C4-2B (cell line): ENCODE measurements around the gene AK5.

Experiments used
- H3K27ac ChIP-seq: fragments of 450-650 bp; 2 replicates; pipeline ENCODE4 v1.5.1; 2017
- ZFX ChIP-seq: fragments of 450-650 bp; IDR thresholded peaks from 2 replicates; pipeline ENCODE4 v1.6.1; 2017
- TF ChIP-seq, protein P1 (sequence below): fragments of 450-650 bp; conservative IDR thresholded peaks from 2 replicates; pipeline ENCODE4 v1.5.1; 2017; ENCODE audit warnings: mild to moderate bottlenecking

The AK5 gene

GRCh38 chr1:77349275-77349674 is 67.5 kb downstream of the AK5 start:
- no peak overlapping the region for H3K27ac ChIP-seq
- TF ChIP-seq ZFX, result no peak
- TF ChIP-seq, protein P1, sequence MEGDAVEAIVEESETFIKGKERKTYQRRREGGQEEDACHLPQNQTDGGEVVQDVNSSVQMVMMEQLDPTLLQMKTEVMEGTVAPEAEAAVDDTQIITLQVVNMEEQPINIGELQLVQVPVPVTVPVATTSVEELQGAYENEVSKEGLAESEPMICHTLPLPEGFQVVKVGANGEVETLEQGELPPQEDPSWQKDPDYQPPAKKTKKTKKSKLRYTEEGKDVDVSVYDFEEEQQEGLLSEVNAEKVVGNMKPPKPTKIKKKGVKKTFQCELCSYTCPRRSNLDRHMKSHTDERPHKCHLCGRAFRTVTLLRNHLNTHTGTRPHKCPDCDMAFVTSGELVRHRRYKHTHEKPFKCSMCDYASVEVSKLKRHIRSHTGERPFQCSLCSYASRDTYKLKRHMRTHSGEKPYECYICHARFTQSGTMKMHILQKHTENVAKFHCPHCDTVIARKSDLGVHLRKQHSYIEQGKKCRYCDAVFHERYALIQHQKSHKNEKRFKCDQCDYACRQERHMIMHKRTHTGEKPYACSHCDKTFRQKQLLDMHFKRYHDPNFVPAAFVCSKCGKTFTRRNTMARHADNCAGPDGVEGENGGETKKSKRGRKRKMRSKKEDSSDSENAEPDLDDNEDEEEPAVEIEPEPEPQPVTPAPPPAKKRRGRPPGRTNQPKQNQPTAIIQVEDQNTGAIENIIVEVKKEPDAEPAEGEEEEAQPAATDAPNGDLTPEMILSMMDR, result no peak

DNA sequence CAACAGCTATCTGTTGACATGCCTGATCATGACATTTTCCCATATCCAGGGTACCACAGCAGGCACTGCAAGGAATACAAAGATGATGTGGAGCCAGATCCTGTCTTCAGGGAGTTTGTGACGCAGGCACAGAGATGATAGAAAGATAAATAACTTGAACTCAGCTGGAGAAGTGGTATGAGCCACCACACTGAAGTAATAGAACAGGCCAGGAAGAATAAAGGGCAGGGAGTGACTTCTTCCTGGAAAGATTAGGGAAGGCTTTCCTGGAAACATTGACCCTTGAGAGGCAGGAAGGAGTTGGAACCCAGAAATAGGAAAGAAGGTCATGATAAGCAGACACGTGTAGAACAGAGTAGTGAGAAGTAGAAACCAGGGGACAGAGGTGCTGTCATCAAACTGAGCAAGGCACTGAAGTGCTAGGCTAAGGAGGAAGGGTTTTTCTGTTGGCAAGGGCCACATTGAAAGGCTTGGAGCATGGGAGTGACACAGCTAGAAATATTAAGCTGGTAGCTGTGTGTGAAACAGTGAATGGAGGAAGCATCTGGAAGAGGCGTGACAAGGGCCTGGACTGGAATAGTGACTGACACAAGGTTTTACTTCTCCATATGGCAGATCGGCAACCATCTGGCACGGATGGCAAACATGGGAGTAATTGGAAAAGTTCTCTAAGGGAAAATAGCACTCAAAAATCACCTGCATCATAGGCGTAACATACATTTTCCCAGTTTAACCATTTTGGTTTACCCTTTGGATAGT is 68.4 kb downstream of the AK5 start:
- TF ChIP-seq ZFX, result no peak
- TF ChIP-seq, protein P1, result no peak
- no peak overlapping the region for H3K27ac ChIP-seq

- H3K27ac ChIP-seq, result no peak overlapping the region
- TF ChIP-seq, protein P1, result no peak
- no peak for TF ChIP-seq ZFX
Observed at GRCh38 chr1:77354536-77354935, 72.7 kb downstream of the AK5 start.

DNA sequence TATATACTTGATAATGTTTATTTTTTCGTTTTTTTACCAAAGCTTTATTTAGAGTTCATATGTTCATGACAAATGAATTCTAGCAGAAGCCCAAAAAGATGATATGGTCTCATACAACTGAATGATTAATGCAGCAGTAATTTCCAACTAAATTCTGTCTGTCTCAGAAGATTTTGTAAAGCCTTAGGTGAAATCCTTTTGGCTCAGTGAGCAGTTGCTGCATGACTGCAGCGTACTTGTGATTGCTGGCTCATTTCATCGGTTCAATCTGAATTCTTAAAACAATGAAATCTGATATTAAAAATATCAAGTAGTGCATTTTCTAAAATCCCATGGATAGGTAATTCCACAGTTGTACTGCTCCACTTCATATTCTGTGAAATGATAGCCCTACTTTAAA is 73.2 kb downstream of the AK5 start:
- no peak overlapping the region for H3K27ac ChIP-seq
- TF ChIP-seq, protein P1, result no peak
- TF ChIP-seq ZFX, result no peak

- H3K27ac ChIP-seq, result no peak overlapping the region
- TF ChIP-seq ZFX, result no peak
- TF ChIP-seq, protein P1, result no peak
Observed at GRCh38 chr1:77356136-77356535, 74.3 kb downstream of the AK5 start.

DNA sequence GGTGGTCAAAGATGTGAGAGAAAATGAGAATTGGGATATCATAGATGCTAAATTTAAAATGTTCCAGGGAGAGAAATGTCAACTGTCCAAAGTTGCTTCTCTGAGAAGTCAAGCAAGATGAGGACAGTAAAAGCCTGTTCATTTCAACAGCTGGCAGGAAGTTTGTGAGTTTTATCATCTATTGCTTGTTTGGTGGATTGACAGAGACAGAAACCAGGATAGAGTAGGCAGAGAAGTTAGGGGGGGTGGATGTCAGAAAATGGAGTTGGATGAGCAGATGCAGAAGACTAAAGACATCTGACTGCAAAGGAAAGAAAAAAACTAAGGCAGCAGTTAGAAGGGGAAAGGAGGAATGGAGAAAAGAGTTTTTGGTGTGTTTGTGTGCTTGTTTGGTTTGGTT is 78.4 kb downstream of the AK5 start:
- H3K27ac ChIP-seq, result no peak overlapping the region
- TF ChIP-seq ZFX, result no peak
- TF ChIP-seq, protein P1, result no peak

DNA sequence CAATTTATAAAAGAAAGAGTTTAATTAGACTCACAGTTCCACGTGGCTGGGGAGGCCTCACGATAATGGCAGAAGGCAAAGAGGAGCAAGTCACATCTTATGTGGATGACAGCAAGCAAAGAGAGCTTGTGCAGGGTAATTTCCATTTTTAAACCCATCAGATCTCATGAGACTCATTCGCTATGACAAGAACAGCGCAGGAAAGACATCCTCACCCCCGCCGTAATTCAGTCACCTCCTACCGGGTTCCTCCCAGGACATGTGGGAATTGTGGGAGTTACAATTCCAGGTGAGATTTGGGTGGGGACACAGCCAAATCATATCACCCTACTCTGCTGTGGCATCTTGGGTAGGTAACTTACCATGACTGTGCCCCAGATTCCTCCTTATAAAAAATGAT is 79.8 kb downstream of the AK5 start:
- TF ChIP-seq, protein P1, result no peak
- no peak for TF ChIP-seq ZFX
- no peak overlapping the region for H3K27ac ChIP-seq
